ENCODE measurements around the gene N4BP2L2.

GRCh38 chr13:32587011-32587810 lies 48.6 kb upstream of the N4BP2L2 start:
- no peak for TF ChIP-seq ZNF8 (CRISPR knock-in tag; IDR thresholded peaks at IDR 0.05)
- no peak for TF ChIP-seq CSDC2 (CRISPR knock-in tag; IDR thresholded peaks at IDR 0.05)
- TF ChIP-seq TOX (CRISPR knock-in tag; IDR thresholded peaks at IDR 0.05; ENCODE audit: borderline replicate concordance), result no peak
- TF ChIP-seq OSR1 (CRISPR knock-in tag; IDR thresholded peaks at IDR 0.05), result no peak
- no peak for TF ChIP-seq GLIS3 (CRISPR knock-in tag; IDR thresholded peaks at IDR 0.05)
- no peak for TF ChIP-seq ARNTL (CRISPR knock-in tag; IDR thresholded peaks at IDR 0.05; ENCODE audit: borderline replicate concordance, low read depth)
- TF ChIP-seq PATZ1 (CRISPR knock-in tag; IDR thresholded peaks at IDR 0.05; ENCODE audit: borderline replicate concordance), result no peak
